H1 (cell line): ENCODE data around the gene NSL1. TPM values are rescaled to one million over a fixed set of nuclear protein-coding genes. Genes with fewer than 3 reads are reported as not detected.

Source experiments
- CTCF ChIA-PET: fragments of 300-600 bp; sonication (Branson Sonifier 250); formaldehyde crosslinking; loops from one replicate; lab custom pipeline; 2021; ENCODE audit not compliant: partially characterized antibody; lab: Charles Lee
- POLR2A ChIA-PET: fragments of 300-600 bp; sonication (Branson Sonifier 250); formaldehyde crosslinking; loops from one replicate; lab custom pipeline; 2021; ENCODE audit warnings: inconsistent platforms; ENCODE audit not compliant: partially characterized antibody; lab: Charles Lee
- DNase-seq, 2 experiments: peaks; one replicate each; pipeline versions ENCODE4 v3.0.0 to v3.0.0-alpha.2; 2010 to 2022; ENCODE audit warnings: low spot score in 2 of 2, low read depth in 1 of 2, mixed read lengths in 1 of 2
- FAIRE-seq: peaks from 2 replicates; lab custom pipeline; 2011; peaks lifted over from hg19 to GRCh38; lab: Jason Lieb, UNC
- H2AFZ ChIP-seq: 2 replicates; pipeline ENCODE4 v1.8.1; 2012; ENCODE audit warnings: low read length, inconsistent platforms
- H2AK5ac ChIP-seq: 2 replicates; pipeline ENCODE4 v1.6.1; 2013; ENCODE audit warnings: low read depth, low read length
- H2BK120ac ChIP-seq: replicated peaks from 2 replicates; pipeline ENCODE3; 2013; ENCODE audit warnings: low read depth, low read length, inconsistent platforms
- H2BK12ac ChIP-seq: 2 replicates; pipeline ENCODE4 v1.6.1; 2013; ENCODE audit warnings: low read depth, low read length
- H2BK15ac ChIP-seq: 2 replicates; pipeline ENCODE4 v1.6.1; 2013; ENCODE audit warnings: low read length
- H2BK20ac ChIP-seq: 2 replicates; pipeline ENCODE4 v1.6.1; 2013; ENCODE audit warnings: low read length
- H2BK5ac ChIP-seq: 2 replicates; pipeline ENCODE4 v1.6.1; 2013; ENCODE audit warnings: low read depth, low read length
- H3K14ac ChIP-seq: 2 replicates; pipeline ENCODE4 v1.6.1; 2013; ENCODE audit warnings: inconsistent platforms; ENCODE audit not compliant: insufficient read length
- H3K18ac ChIP-seq: 2 replicates; pipeline ENCODE4 v1.6.1; 2013; ENCODE audit warnings: low read length; ENCODE audit errors: extremely low read depth
- H3K23ac ChIP-seq: 2 replicates; pipeline ENCODE4 v1.6.1; 2013; ENCODE audit warnings: inconsistent platforms; ENCODE audit not compliant: insufficient read length
- H3K23me2 ChIP-seq: 2 replicates; pipeline ENCODE4 v1.6.1; 2013; ENCODE audit warnings: low read depth, low read length
- H3K27ac ChIP-seq: 2 replicates; pipeline ENCODE4 v1.6.1; 2011; ENCODE audit warnings: low read depth, low read length, inconsistent platforms
- H3K27me3 ChIP-seq, 4 experiments: replicated peaks in 1 of 4; 1 replicate in 1 of 4; 2 replicates in 3 of 4; pipeline versions ENCODE4 v1.6.1 to v1.8.1; 2011 to 2013; ENCODE audit warnings: low read length in 3 of 4, mild to moderate bottlenecking in 3 of 4, inconsistent platforms in 2 of 4, mixed read lengths in 2 of 4, moderate library complexity in 1 of 4; ENCODE audit not compliant: control insufficient read depth in 3 of 4, insufficient read depth in 3 of 4; ENCODE audit errors: extremely low read depth in 1 of 4
- H3K36me3 ChIP-seq, 4 experiments: 2 replicates each; pipeline versions ENCODE4 v1.6.1 to v1.8.1; 2011 to 2013; ENCODE audit warnings: mild to moderate bottlenecking in 4 of 4, low read length in 3 of 4, moderate library complexity in 2 of 4, control low read depth in 1 of 4, inconsistent platforms in 1 of 4; ENCODE audit not compliant: insufficient read depth in 4 of 4, control insufficient read depth in 2 of 4
- H3K4ac ChIP-seq: replicated peaks from 2 replicates; pipeline ENCODE3; 2013; ENCODE audit warnings: low read length, low read depth, mixed read lengths, inconsistent platforms; ENCODE audit not compliant: insufficient read length
- H3K4me1 ChIP-seq, 4 experiments: replicated peaks in 1 of 4; 1 replicate in 1 of 4; 2 replicates in 3 of 4; pipeline versions ENCODE4 v1.6.1 to v1.8.1; 2011 to 2013; ENCODE audit warnings: low read length in 3 of 4, inconsistent platforms in 2 of 4, mixed read lengths in 1 of 4; ENCODE audit not compliant: insufficient read depth in 4 of 4, control insufficient read depth in 3 of 4
- H3K4me2 ChIP-seq, 2 experiments: 2 replicates each; pipeline versions ENCODE4 v1.6.1 to v1.8.1; 2011 to 2013; ENCODE audit warnings: low read depth in 2 of 2, low read length in 2 of 2, control low read depth in 1 of 2, inconsistent platforms in 1 of 2, mild to moderate bottlenecking in 1 of 2; ENCODE audit not compliant: insufficient read depth in 1 of 2
- H3K4me3 ChIP-seq, 4 experiments: fragments of 200-600, 300-600 bp in 1 of 4; sonication (generic), shearing (Covaris generic), sonication (Bioruptor Twin) in 1 of 4; 2 replicates each; pipeline versions ENCODE4 v1.5.1 to v1.8.1; 2011 to 2016; ENCODE audit warnings: low read length in 4 of 4, low read depth in 3 of 4, control low read depth in 2 of 4, inconsistent platforms in 2 of 4, mild to moderate bottlenecking in 2 of 4, mixed read lengths in 1 of 4, moderate library complexity in 1 of 4; ENCODE audit not compliant: insufficient read depth in 2 of 4; ENCODE audit errors: extremely low read depth in 1 of 4
- H3K56ac ChIP-seq: replicated peaks from 2 replicates; pipeline ENCODE3; 2013; ENCODE audit warnings: low read depth, mild to moderate bottlenecking, mixed read lengths, low read length, inconsistent platforms; ENCODE audit not compliant: insufficient read length
- H3K79me1 ChIP-seq: 2 replicates; pipeline ENCODE4 v1.6.1; 2013; ENCODE audit warnings: low read depth, low read length, control low read depth
- H3K79me2 ChIP-seq, 2 experiments: 2 replicates each; pipeline versions ENCODE4 v1.6.1 to v1.8.1; 2012 to 2013; ENCODE audit warnings: low read length in 2 of 2, mild to moderate bottlenecking in 2 of 2, inconsistent platforms in 1 of 2; ENCODE audit not compliant: insufficient read depth in 2 of 2, control insufficient read depth in 1 of 2
- H3K9ac ChIP-seq, 4 experiments: replicated peaks in 1 of 4; 1 replicate in 1 of 4; 2 replicates in 3 of 4; pipeline versions ENCODE4 v1.6.1 to v1.8.1; 2011 to 2013; ENCODE audit warnings: low read depth in 3 of 4, low read length in 3 of 4, control low read depth in 2 of 4, mild to moderate bottlenecking in 2 of 4, moderate library complexity in 2 of 4, inconsistent platforms in 1 of 4; ENCODE audit errors: extremely low read depth in 1 of 4
- H3K9me3 ChIP-seq, 2 experiments: 2 replicates each; pipeline versions ENCODE4 v1.6.1 to v1.8.1; 2012 to 2013; ENCODE audit warnings: mild to moderate bottlenecking in 2 of 2, moderate library complexity in 2 of 2, control low read depth in 1 of 2, inconsistent platforms in 1 of 2, low read depth in 1 of 2, low read length in 1 of 2, mixed read lengths in 1 of 2; ENCODE audit not compliant: insufficient read depth in 2 of 2
- H4K20me1 ChIP-seq, 2 experiments: replicated peaks in 1 of 2; 2 replicates each; pipeline versions ENCODE3 to v1.8.1; 2011 to 2013; ENCODE audit warnings: inconsistent platforms in 2 of 2, low read length in 2 of 2, mild to moderate bottlenecking in 1 of 2; ENCODE audit not compliant: insufficient read depth in 2 of 2, control insufficient read depth in 1 of 2
- H4K5ac ChIP-seq: 2 replicates; pipeline ENCODE4 v1.6.1; 2013; ENCODE audit warnings: low read length, low read depth, mixed read lengths, inconsistent platforms; ENCODE audit not compliant: insufficient read length
- H4K8ac ChIP-seq: 2 replicates; pipeline ENCODE4 v1.8.0; 2013; ENCODE audit warnings: mild to moderate bottlenecking, moderate library complexity, low read length, inconsistent platforms; ENCODE audit not compliant: insufficient read depth; ENCODE audit errors: extremely low read depth
- H4K91ac ChIP-seq: replicated peaks from 2 replicates; pipeline ENCODE3; 2013; ENCODE audit warnings: low read length, mixed read lengths, inconsistent platforms; ENCODE audit not compliant: insufficient read length
- BRCA1 ChIP-seq: IDR thresholded peaks from 2 replicates; pipeline ENCODE4 v1.6.1; 2012; ENCODE audit warnings: low read depth, low read length, improper control_type of control experiment
- EGR1 ChIP-seq: IDR thresholded peaks from 2 replicates; pipeline ENCODE4 v1.6.1; 2011; ENCODE audit warnings: low read depth, low read length, borderline replicate concordance
- EZH2 ChIP-seq: fragments of 200-600 bp; sonication (generic); IDR thresholded peaks from 2 replicates; pipeline ENCODE4 v1.7.1; 2012; ENCODE audit warnings: low read depth, mild to moderate bottlenecking, moderate library complexity, low read length, inconsistent platforms; ENCODE audit not compliant: severe bottlenecking
- FOSL1 ChIP-seq: IDR thresholded peaks from 2 replicates; pipeline ENCODE4 v1.6.1; 2011; ENCODE audit warnings: mild to moderate bottlenecking, low read depth, low read length, moderate library complexity; ENCODE audit not compliant: insufficient read depth
- HDAC6 ChIP-seq: IDR thresholded peaks from one replicate; pipeline ENCODE4 v1.7.1; 2012; ENCODE audit warnings: low read depth, mild to moderate bottlenecking, inconsistent platforms, low read length, moderate library complexity
- JUND ChIP-seq: IDR thresholded peaks from 2 replicates; pipeline ENCODE4 v1.6.1; 2011; ENCODE audit warnings: mild to moderate bottlenecking, improper control_type of control experiment, low read length
- KDM1A ChIP-seq: fragments of 200-600, 300-600 bp; sonication (generic); IDR thresholded peaks from 2 replicates; pipeline ENCODE4 v1.7.1; 2016; ENCODE audit warnings: mild to moderate bottlenecking, low read length, borderline replicate concordance
- POLR2AphosphoS5 ChIP-seq: IDR thresholded peaks from 2 replicates; pipeline ENCODE4 v1.6.1; 2011; ENCODE audit warnings: low read depth, low read length
- RFX5 ChIP-seq: IDR thresholded peaks from 2 replicates; pipeline ENCODE4 v1.6.1; 2011; ENCODE audit warnings: low read depth, low read length, improper control_type of control experiment, borderline replicate concordance
- RNF2 ChIP-seq: fragments of 200-900, 300-1000 bp; sonication (generic); IDR thresholded peaks from 2 replicates; pipeline ENCODE4 v1.7.1; 2016; ENCODE audit warnings: borderline replicate concordance, low read depth, mild to moderate bottlenecking, antibody characterized with exemption, low read length; ENCODE audit not compliant: poor library complexity, severe bottlenecking; ENCODE audit errors: missing control alignments
- SUZ12 ChIP-seq: fragments of 200-600 bp; sonication (generic); IDR thresholded peaks from 2 replicates; pipeline ENCODE4 v1.6.1; 2012; ENCODE audit warnings: mild to moderate bottlenecking, inconsistent platforms, low read length, moderate library complexity, mixed read lengths
- TBP ChIP-seq: IDR thresholded peaks from 2 replicates; pipeline ENCODE4 v1.6.1; 2011; ENCODE audit warnings: low read depth, low read length, improper control_type of control experiment
- ZNF274 ChIP-seq: IDR thresholded peaks from 2 replicates; pipeline ENCODE4 v1.7.0; 2012; ENCODE audit warnings: low read length, borderline replicate concordance; ENCODE audit errors: extremely low read depth
- WGBS, 2 experiments: shearing (Covaris generic) in 1 of 2; methylation state at CpG; one replicate each; pipeline versions ENCODE4 v1.1.6 to v1.1.7; 2013 to 2015; ENCODE audit warnings: low lambda C conversion rate in 2 of 2, mixed read lengths in 2 of 2, inconsistent platforms in 1 of 2, low coverage in 1 of 2, missing lambda C conversion rate in 1 of 2; ENCODE audit not compliant: insufficient replicate concordance in 2 of 2, insufficient coverage in 1 of 2, insufficient read length in 1 of 2; ENCODE audit errors: extremely low coverage in 1 of 2, missing lambda C conversion rate in 1 of 2; 5-methylcytosine and 5-hydroxymethylcytosine counted together
- polyA plus RNA-seq, 7 experiments: library from polyadenylated mRNA; depleted of rRNA in 3 of 7; stranded (reverse) in 5 of 7; unstranded in 2 of 7; fragments of >200 nt in 5 of 7; fragments of 200-250 nt in 2 of 7; gene quantifications; 1 replicate in 5 of 7; 2 replicates in 1 of 7; 4 replicates in 1 of 7; pipeline versions ENCODE4 v1.2.1 to v1.2.3, GENCODE V29; 2011 to 2013; ENCODE audit warnings: missing spikeins in 2 of 7, mixed read lengths in 2 of 7
- total RNA-seq: library from RNA; stranded (reverse); fragmentation: NEBNext Ultra II Directional; extraction: Animal tissue kit (Norgen Biotek cat#: 25700); gene quantifications from 2 replicates; pipeline ENCODE4 v1.2.1, GENCODE V29; 2021
- TF ChIP-seq, protein P1 (sequence below): IDR thresholded peaks from 2 replicates; pipeline ENCODE4 v1.6.1; 2011; ENCODE audit warnings: low read depth, mild to moderate bottlenecking, low read length; ENCODE audit not compliant: insufficient read depth

The NSL1 gene
- total and polyA plus RNA-seq, 2 of the 8 experiments (the other 6 are each of a cell fraction or from before 2014, with no cell fraction given), result 25.4 to 51.7 TPM

DNA sequence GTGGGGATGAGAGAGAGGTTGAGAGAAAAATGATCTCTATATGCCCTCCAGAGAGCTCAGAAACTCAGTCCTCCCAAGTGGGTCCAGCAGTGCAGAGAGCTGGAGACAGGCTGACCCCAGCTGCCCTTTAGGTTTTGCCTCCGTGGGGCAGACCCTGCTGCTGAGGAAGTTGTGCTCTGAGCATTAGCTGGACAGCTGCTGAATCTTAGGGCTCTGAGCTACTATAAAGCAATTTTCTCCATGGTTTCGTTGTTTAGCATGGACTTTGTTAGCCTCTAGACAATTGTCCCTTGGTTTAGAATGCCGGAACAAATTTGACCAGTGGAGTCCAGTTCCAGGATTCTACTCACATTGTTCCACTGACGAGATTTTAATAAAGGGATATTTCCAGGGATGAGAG lies 114.0 kb downstream of the NSL1 start:
- Histone ChIP-seq H4K8ac (no peak overlapping the region), H3K79me1 (no peaks in the 10 kb centered on the region), H3K23me2 (no peaks in the 10 kb centered on the region), H3K79me2 (no peaks in the 10 kb centered on the region), H2BK20ac (no peak overlapping the region), H3K4me3 (no peak overlapping the region), H3K23ac (no peak overlapping the region), H2AK5ac (no peak overlapping the region), H4K20me1 (no peaks in the 10 kb centered on the region), H2BK120ac (no peak overlapping the region), H3K4me2 (no peak overlapping the region), H3K4ac (no peak overlapping the region), H3K14ac (no peak overlapping the region), H3K36me3 (no peaks in the 10 kb centered on the region), H2BK12ac (no peak overlapping the region), H2BK15ac (no peak overlapping the region), H3K18ac (no peak overlapping the region), H2BK5ac (no peak overlapping the region), H3K9ac (no peak overlapping the region), H4K91ac (no peak overlapping the region), H3K4me1 (no peaks in the 10 kb centered on the region; a peak in 1 of 7 replicates), H3K27me3 (no peaks in the 10 kb centered on the region), H3K56ac (no peak overlapping the region), H3K9me3 (no peaks in the 10 kb centered on the region), H4K5ac (no peak overlapping the region), H3K27ac (no peak overlapping the region), H2AFZ (no peak overlapping the region)
- no peak for FAIRE-seq
- peak in 1 of 2 experiments; percentile 35 for DNase-seq
- 86% methylated on average over 4 of the region's 4 CpGs; no CpG with 5 or more reads in 1 of the 2 experiments for WGBS, 2 experiments
- no peak for TF ChIP-seq KDM1A
- no peak for TF ChIP-seq FOSL1
- TF ChIP-seq, protein P1, sequence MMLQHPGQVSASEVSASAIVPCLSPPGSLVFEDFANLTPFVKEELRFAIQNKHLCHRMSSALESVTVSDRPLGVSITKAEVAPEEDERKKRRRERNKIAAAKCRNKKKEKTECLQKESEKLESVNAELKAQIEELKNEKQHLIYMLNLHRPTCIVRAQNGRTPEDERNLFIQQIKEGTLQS, result no peak
- no peak for TF ChIP-seq POLR2AphosphoS5
- no peak for TF ChIP-seq SUZ12
- TF ChIP-seq RNF2, result no peak
- TF ChIP-seq EGR1, result no peak
- no peak for TF ChIP-seq JUND
- TF ChIP-seq BRCA1, result no peak
- TF ChIP-seq ZNF274, result no peak
- TF ChIP-seq RFX5, result no peak
- TF ChIP-seq HDAC6, result no peak
- no peak for TF ChIP-seq EZH2
- no peak for TF ChIP-seq TBP
- ChIA-PET POLR2A (interaction anchor here (1.6 kb wide), 2 partner anchors 16 to 69 kb away, joined by 5 to 6 read pairs; partner anchors contain the start of gene ATF3), CTCF (interaction anchor here (0.7 to 3.1 kb wide), 21 partner anchors 9 to 881 kb away, joined by 3 to 23 read pairs (median 4); partner anchors contain the start of genes ATF3 and BATF3)
